Measurements from ENCODE around the gene RARG. TPM values are rescaled to one million over a fixed set of nuclear protein-coding genes. Genes with fewer than 3 reads are reported as not detected.

The RARG gene
- total RNA-seq, 1 experiment from 2014 or later = 25.0 TPM

DNA sequence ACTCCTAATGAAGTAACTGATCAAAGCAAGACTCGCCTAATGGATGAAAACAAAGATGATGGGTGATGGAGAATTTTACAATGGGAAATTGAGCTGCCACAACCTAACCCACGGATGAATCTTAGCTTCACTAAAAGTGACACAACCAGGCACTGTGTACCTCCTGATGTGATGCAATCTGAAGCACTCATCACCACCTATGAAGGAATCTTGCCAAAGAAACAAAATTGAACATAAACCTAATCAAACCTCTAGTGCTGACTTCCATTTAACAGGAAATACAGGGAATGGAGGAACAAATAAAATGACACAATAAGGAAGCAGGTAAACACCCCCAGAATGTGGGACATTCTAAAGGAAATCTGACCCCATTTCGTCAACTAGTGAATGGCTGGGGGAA is 13.3 kb upstream of the RARG start:
- DNase-seq (ENCODE audit: low spot score) = no peak

DNA sequence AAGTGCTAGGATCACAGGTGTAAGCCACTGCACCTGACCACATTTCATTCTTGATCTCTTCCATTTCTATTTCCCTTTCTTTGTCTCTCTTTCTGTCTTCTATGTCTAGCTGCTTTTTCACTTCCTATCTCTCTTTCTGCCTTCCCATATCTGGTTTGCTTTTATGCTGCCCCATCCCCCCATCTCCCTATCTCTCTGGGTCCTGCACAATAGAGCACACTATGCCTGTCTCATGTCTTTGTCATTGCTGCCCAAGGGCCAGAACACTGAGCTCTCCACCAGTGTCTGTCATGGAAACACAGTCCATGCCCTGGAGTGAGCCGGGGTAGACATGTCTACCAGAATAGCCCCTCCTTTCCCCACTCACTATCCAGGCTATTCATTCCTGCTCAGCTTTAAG is 12.3 kb upstream of the RARG start:
- no peak for DNase-seq (ENCODE audit: low spot score)

DNA sequence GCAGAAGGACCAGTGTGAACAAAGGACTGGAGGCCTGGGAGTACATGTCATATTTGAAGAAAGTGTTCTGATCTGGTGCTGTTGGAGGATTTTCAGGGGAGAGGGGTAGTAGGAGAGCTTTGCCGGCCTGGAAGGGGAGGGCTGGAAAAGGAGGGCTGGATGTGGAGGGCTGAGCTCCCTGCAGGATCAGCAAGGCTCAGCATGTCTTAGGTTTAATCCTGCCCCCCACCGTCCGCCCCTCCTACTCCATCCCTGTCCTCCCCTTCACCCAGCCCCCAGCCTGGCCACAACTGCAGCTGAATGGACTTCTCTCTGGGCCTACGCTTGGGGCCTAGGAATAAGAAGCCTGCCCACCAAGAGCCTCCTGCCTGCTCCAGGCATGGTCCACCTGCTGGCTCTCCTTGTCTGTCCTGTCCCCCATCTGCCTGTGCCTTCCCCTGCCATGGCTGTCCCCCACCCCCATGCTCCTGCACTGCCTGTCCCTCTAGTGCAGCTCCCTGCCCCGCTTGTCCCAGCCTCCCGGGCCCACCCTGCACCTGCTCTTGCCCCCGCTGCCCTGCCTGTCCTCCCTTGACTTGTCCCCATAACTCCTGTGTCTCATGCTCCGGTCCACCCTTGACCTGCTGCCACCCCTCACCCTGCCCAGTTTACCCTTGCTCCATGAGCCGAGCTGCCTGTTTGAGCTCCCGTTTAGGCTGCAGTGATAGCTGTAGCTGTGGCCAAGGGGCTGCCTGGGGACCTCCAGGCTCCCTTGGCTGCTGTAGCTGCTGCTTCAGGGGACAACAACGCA is 9.8 kb upstream of the RARG start:
- no peak for DNase-seq (ENCODE audit: low spot score)

DNA sequence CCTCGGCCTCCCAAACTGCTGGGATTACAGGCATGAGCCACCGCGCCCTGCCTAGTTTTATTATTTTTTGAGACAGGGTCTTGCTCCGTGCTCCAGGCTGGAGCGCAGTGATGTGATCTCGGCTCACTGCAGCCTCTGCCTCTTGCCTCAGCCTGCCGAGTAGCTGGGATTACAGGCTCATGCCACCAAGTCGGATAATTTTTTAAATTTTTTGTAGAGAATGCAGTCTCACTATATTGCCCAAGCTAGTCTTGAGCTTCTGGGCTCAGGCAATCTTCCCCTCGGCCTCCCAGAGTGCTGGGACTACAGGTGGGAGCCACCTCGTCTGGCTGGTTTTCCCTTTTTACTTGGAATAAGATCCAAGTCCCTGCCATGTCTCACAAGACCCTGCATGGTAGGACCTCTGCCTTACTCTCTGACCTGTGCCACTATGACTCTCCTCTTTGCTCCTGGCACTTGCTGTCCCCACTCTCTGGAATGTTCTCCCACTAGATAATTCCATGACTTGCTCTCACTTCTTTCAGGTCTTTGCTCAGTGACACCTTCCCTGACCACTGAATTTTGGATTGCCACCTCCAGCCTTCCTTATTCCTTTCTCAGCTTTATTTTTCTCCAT is 7.7 kb upstream of the RARG start:
- DNase-seq (ENCODE audit: low spot score) = no peak

DNA sequence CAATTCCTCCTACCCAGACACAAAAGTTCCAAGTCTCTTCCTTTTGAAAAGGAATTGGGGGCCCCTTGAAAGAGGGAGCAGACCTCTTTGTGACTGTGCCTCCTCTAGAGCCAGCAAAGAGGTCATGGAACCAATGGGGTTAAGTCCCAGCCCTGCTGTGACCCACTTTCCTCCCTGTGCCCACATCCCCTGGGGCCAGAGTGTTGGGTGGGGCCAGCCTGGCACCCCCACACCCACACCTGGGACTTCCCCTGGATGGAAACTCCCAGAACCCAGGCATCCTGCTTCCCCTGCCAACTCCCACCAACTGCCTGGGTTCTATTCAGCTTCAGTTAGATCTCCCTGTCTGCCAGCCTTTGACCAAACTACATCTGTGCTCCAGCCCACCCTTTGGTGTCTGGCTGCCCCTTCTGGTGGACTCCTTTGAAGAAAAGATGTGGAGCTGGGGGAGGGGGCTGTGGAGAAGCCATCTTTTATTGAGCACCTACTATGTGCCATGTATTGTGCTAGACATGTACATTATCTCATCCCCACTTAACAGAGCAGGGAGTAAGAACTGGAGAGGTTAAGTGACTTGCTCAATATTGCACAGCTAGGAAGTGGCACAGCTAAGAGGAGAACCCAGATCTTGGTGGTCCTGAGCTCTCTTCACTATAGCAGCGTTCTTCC is 4.6 kb upstream of the RARG start:
- no peak for DNase-seq (ENCODE audit: low spot score)

DNA sequence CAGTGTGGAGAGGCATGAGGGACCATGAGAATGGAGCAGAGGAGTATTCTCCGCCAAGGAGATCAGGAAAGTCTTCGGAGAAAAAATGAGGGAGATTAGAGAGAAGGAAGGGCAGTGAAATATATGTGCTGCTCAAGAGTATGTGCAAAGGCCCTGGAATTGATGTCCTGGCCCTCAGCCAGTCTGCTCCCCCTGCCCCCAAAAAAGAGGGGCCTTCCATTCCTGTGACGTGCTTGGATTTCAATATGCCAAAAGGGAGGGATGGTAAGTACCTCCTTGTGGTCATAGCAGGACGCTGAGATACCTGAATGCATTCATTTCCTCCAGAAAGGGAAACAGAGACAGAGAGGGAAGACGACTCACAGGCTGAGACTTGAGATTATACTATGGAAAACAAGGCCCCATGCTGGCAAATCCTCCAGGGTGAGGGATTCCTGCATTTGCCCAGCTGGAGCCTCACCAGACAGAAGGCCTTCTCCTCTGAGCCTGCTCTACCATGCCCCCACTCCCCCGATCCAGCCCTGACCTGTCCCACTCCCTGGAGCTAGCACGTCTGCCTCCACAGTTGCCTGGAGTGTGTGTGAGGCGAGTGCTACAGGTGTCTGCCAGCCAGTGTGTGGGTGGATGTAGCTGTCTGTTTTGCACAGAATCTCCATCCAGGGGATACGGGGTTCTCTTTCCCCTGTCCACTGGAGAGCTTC is 3.9 kb upstream of the RARG start:
- no peak for DNase-seq (ENCODE audit: low spot score)

DNA sequence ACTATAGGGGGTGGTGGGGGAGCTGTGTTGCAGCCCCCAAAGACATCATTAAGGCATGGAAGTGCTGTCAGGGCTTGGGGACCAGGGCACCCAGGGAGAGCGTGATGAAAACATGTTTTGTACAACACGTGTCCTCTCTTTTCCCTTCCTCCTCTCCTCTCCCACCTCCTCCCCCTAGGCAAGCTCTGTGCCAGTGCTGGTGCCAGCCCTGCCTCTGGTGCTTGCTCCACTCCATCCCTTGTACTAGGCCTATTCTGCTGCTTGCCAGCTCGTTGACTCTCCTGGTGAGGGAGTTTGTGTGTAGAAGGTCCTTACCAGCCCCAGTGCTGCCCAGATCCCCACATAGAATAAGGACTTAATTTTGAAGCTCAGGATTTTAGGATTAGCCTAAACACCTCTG is 3.2 kb upstream of the RARG start:
- DNase-seq (ENCODE audit: low spot score) = no peak

DNA sequence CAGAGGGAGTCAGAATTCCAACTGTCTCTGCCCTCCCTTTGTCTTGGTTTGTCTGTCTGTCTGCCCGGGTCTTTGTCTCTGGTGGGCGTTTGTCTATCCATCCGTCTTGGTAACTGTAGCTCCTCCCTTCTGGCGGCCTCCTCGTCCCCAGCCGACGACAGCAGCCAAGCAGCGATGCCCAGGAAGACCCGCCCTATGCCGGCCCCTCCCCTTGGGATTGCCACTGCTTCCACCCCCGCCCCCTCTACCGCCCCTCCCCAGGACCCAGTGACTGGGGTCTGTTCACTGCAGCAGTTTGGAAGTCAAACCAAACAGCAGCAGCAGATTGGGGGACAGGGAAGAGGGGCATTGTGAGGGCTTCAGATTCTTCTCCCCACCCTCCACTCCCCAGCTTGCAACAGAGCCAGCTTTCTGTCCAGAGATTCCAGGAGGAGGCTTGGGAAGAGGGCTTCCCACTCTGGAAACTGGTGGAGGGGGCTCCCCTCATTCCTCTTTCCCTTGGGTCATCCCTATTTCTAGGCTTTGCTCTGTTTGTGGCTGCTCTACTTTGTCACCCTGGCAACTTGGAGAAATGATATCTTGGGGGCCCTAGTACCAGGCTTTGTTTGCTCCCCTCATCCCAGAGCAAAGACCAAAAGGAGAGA is 2.4 kb upstream of the RARG start:
- DNase-seq (ENCODE audit: low spot score) = no peak

DNA sequence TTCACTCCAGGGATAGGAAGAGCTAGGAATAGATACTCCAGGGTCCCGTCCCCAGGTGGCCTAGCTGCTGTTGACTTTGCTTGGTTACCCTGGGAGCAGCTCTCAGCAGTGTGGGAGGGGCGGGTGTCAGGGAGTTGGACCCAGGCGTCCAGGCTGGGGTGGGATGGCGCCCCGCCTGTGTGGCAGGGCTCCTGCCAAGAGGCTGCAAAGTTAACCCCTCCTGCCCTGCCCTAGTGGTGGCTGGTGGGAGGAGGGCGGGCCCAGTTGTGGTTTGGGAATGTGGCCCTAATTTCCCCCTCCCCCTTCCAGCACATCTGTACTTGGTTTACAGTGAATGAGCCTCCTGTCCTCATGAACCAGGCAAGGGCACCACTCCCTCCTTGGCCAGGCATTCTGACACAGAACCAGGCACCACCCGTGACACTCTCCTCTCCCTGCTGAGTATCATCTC is 1.7 kb upstream of the RARG start:
- no peak for DNase-seq (ENCODE audit: low spot score)

DNA sequence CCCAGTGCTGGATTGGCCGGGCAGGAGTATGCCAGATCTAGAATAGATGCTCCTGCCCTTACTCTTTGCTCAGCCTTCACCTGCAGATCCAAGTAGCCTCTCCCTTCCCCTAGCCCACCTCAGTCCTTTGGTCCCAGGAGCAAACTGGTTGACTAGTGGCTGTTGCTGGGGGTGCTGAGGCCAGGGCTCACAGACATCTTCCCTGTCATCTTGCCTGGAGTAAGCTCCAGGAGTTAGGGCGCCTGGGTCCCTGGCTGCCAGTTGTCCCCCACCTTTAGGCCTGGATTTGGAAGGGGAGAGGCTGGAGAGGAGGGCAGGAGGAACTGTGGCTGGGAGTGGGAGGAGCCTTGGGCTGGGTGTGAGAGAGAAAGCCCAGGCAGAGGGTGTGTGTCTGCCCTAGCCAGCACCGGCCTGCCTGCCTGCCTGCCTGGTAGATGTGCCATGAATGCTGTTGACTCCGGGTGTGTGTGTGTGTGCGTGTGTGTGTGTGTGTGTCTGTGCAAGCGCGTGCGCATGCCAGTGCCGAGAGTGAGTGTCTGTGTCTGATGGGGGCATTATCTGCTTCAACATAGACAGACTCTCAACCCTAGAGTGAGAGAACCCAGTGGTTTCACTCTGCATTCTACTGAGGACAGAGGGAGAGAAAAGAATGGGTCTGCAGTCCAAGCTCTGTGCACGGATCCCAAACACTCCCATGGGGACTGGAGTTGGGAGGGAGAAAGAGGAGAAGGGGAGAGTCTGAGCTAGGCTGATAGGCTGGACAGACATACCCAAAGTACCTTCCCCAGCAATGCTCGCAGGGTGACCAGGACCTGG is 845 bp upstream of the RARG start:
- peak; percentile 48 for DNase-seq (ENCODE audit: low spot score)

DNA sequence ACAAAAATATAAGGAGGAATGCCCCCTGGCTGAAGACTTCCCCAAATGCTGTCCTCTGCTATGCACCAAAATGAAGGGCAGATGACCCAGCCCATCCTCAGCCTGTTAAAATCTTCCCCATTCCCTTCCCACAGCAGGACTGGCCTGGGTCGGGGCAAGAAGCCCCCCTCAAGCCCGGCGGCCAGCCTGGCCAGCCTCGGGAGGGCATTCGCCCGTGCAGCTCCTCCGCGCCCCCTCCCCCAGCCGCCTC is 413 bp downstream of the RARG start:
- DNase-seq (ENCODE audit: low spot score) = no peak

DNA sequence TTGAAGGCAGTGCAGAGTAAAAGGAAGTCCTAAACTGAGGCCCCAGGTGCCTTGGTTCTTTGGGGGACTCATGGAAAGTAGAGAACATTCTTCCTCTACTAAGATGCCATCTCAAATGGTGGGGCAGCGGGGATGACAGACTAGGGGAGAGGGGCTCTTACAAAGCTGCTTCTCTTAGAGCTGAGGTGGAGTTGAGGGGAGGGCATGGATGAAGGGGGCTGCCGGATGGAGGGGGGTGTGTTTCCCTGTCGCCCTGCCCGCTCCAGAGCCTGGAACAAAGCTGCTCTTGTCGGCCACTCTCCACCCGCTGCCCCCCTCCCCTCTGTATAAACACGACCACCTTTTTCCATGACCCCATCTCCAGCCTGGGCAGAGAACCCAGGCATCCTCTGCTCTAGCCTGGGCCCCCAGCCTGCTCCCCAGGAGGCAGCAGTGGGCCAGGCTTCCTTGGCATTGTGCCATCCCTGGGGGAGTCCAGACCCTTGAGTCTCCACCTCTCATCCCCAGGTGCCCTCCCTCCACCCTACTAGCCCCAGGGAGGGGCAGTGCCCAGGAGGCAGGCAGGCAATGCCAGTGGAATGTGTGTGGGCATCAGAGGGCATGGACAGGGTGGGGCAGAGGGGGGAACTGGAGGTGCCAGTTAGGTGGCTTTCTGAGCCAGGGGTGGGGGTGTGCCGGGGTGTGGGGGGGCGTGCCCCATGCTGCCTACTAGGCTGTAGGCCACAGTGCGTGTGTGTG is 1.7 kb downstream of the RARG start:
- no peak for DNase-seq (ENCODE audit: low spot score)

DNA sequence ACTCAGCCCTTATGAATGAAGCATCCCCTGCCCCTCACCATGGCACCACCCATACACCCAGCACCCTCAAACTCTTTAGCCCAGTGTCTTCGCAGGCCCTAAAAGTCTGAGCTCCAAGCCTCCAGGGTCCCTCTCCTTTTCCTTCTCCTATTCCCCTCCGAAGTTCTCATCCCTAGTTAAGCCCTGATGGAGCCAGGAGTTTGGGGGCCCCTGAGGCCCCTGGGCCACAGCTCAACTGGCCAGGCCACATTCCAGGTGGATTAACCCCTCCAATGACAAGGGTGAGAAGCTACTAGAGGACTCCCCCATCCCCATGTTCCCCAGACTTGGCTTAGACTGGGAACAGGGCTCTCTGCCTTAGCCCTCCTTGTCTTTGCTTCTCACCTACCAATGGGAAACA is 2.6 kb downstream of the RARG start:
- DNase-seq (ENCODE audit: low spot score) = no peak

DNA sequence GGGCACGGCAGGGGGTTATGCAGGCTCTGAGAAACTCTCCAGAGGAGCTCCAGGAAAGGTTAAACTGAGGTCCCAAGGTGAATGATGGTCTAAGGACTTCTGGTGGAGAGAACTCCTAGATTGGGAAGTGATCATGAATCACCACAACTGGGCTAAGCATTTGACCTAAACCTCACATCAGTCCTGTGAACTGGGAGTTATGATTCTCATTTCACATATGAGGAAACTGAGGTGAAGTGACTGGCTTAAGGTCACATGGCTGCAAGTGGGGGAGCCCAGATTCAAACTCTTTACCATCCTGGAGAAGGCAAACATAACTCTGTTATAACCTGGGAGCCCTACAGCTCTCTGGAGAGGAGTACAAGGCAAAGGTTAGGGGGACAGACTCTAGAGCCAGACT is 4.2 kb downstream of the RARG start:
- no peak for DNase-seq (ENCODE audit: low spot score)

DNA sequence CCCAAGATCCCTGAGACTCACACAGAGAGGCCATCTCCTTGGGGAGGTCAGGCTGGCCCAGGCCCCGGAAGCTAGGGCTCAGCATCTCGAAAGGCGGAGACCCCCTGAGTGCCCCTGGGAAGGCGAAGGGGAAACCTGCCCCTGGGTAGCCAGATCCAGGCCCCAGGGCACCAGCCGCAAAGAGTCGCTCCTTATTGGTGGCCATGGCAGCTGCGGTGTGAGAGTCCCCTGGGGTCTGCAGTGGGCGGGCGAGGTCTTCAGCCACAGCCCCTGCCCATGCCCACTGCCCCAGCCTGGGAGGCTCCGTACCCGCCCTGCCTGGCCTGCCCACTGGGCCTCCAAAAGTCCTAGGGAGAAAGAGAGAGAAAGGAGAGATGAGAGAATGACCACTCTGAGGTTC is 4.7 kb downstream of the RARG start:
- no peak for DNase-seq (ENCODE audit: low spot score)

DNA sequence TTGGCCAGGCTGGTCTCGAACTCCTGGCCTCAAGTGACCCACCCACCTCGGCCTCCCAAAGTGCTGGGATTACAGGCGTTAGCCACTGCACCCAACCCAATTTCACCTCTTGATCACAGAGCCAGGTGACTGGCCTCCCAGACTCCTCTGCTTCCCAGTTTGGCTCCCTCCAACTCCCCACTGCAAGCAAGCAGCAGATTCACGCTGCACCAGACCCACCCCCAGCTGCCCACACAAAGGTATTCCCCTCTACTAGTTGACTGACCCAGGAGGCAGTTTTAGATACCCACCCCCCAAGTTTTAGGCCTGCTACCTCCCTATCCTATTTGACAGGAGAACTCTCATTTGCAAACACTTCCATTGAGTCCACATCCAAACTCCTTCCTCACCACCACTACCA is 5.2 kb downstream of the RARG start:
- DNase-seq (ENCODE audit: low spot score) = no peak

DNA sequence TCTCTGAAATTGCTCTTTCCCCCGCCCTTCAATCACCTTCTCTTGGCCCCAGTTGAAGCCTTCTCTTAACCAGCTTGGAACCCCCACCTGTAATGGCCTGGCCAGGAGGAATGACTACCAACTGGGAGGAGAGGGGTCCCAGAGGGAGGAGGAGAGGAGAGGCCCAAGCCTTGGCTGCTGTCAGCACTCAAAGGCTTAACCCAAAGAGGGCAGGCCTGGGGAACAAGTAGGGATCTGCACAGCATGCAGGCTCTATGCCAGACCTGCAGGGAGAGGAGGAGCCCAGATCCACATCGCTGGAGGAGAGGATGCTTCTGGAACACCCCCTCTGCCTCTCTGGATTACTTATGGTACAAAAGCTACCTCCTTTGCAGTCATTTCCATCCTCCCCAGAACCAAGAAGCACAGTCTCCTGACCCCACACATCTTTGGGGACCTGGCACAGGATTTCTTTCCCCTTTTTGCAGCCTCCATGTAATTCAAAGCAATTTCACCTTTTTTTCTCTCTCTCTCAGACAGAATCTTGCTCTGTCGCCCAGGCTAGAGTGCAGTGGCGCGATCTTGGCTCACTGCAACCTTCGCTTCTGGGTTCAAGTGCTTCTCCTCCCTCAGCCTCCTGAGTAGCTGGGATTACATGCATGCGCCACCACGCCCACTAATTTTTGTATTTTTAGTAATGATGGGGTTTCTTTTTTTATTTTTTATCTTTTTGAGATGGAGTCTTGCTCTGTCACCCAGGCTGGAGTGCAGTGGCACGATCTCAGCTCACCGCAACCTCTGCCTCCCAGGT is 6.2 kb downstream of the RARG start:
- DNase-seq (ENCODE audit: low spot score) = no peak

DNA sequence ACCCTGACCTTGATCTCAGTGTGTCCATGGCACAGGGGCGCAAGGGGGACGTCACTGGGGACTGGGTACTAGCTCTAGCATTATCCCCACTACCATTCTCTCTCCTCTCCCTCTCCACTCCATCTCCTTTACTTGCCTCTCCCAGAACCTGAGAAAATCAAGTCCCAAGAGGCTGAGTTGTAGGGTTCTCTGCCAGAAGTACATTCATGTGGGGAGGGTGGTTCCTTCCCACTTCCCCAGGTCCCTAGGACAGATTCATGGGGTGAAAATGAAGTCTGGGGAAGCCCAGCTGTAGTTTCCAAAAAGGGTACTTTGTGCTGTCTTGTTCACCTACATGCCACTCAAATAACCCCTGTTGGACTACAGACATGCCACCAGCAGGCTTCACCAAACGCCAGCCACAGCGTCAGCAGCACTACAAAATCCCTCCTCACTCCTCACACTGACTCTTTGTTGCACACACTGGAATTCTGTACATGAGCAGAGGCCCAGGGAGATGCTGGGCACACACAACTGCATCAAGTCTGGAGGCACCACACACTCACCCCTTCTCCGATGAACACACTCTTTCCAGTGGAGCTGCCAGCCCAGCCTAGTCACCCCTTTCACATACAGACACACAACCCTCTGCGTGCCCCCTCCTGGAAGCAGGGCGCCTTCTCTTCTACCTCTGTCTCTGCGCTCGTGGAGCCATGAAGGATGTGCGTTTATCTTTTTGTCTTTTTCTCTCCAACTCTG is 6.9 kb downstream of the RARG start:
- no peak for DNase-seq (ENCODE audit: low spot score)
